ENCODE results near the gene CRIM1.

CRIM1 gene

DNA sequence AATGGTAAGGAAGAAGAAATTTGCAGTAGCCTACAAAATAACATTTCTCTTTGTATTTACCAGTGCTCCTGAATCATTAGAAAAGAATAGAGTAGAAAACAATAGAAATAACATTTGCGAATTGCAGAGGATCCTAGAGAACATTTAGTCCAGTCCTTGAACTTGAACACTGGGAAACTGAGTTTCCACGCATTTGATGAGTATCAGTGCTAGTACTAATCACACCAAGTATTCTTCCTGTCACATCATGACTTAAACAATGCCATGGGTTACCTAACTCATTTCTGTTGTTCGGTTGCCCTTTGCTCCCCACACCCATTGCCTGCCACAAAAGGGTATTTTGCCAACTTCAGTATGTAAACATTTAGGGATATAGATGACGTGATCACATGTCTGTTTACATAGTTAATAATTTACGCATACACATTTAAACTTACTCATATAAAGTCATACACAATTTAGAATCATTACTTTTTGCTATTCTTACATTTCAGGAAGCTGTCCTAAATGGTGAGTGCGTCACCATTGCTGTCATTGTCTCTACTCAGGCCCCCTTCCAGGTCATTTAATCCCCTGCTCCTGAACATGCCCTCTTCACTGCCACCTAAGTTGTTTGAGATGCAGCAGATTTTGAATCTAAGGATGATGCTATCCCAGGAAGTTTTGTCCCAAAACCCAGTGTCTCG, 42.3 kb downstream of the CRIM1 start:
- no peak for DNase-seq

- DNase-seq, result no peak
Measured at GRCh38 chr2:36399050-36399449, 43.5 kb downstream of the CRIM1 start.

- peak; percentile 32 to 50 for DNase-seq
Measured at GRCh38 chr2:36403675-36404230, 48.2 kb downstream of the CRIM1 start.

DNA sequence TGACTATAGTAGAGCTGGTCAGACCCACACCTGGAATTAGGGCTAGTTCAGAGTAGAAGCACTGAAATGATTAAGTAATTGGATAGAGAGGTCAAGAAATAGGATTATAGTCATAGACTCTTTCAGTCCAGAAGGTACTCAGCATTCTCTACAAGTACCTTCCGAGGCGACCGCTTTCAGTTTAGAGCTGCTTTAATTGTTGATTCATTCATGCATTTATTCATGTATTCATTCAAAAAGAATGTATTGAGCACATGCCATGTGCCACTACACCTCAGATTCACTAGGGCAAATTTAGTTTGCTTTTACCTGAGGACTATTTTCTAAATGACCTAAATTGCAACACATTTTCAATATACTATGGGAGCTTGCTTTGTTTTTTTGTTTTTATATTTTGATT, 48.7 kb downstream of the CRIM1 start:
- DNase-seq, result no peak

- no peak for DNase-seq
Measured at GRCh38 chr2:36404754-36405153, 49.2 kb downstream of the CRIM1 start.

GRCh38 chr2:36405183-36405582, 49.6 kb downstream of the CRIM1 start:
- no peak for DNase-seq

- DNase-seq, result no peak
Measured at GRCh38 chr2:36406296-36406695, 50.7 kb downstream of the CRIM1 start.

GRCh38 chr2:36407413-36407812, 51.8 kb downstream of the CRIM1 start:
- DNase-seq, result peak; percentile 25 to 26

GRCh38 chr2:36408198-36408703, 52.7 kb downstream of the CRIM1 start:
- peak; percentile 29 to 69 for DNase-seq

- DNase-seq, result no peak
Measured at GRCh38 chr2:36409335-36409734, 53.8 kb downstream of the CRIM1 start.

GRCh38 chr2:36409935-36410334, 54.4 kb downstream of the CRIM1 start:
- DNase-seq, result no peak

DNA sequence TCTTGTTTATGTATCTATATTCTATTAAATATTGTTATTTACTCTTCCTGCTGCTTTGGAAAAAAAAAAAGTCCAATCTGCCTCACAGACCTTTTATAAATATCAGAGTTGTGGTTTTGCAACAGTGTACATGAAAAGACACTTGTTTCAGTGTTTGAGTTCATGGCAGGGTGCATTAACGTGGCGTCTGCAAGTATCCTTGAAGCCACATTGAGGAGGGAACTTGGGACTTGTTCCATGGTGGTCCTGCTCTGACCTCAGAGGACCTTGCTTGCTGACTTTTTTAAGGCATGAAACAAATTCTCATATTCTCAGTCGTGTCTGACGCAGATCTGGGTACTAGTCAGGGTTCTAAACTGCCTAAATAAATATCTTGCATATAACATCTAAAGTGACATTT, 55.1 kb downstream of the CRIM1 start:
- DNase-seq, result no peak

DNA sequence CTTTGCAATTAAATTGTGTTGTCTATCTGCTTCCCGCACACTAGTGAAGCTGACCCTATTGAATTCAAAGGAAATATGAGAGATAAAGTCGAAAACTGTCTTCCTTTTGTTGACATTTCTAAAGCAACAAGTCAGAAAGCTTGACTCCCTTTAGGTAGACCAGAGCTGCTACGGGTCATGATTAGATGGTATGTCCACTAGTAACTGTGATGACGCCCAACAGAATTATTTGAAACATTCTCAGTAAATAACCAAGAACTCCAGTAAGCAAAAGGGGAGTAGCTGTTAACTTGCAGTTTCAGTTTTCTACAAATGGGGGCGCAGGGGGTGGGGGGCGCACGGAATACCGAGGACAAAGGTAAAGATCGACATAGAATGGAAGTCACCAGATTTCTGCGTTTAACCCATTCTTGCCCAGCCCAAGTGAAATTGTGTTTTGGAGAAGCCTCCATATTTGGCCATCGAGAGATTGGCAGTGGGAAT, 56.4 kb downstream of the CRIM1 start:
- no peak for DNase-seq

GRCh38 chr2:36413218-36413617, 57.6 kb downstream of the CRIM1 start:
- peak in 1 of 2 experiments; percentile 60 for DNase-seq

- DNase-seq, result no peak
Measured at GRCh38 chr2:36414307-36414706, 58.7 kb downstream of the CRIM1 start.

GRCh38 chr2:36415381-36416022, 59.9 kb downstream of the CRIM1 start:
- peak; percentile 12 to 35 for DNase-seq

GRCh38 chr2:36416370-36417165, 61.0 kb downstream of the CRIM1 start:
- peak; percentile 92 to 95 for DNase-seq

DNA sequence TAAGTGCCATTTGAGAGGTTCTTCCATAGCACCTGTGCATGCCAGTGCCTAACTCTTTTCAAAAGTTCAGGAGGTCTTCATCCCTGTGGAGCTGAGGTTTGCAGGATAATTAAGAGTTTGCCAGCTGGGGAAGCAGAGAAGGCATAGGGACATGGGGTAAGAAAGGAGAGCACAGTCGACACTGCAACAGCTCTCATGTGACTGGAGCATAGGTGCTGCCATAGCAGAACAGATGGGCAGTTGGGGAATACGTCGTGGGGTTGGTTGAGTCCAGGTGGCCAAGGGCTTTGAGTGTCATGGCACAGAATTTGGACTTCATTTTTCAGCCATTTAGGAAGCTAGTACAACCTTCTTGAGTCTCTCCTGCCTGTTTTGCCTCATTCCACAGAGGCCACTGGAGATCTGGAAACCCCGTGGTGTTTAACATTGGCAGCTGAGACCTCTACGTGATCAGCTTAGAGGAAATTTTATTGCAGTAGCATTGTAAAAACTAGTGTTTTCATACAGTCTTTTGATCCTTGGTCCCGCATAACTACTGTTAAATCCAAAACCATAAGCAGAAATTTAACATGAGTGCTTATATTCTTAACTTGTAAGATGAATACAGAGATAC, 65.1 kb downstream of the CRIM1 start:
- no peak for DNase-seq

DNA sequence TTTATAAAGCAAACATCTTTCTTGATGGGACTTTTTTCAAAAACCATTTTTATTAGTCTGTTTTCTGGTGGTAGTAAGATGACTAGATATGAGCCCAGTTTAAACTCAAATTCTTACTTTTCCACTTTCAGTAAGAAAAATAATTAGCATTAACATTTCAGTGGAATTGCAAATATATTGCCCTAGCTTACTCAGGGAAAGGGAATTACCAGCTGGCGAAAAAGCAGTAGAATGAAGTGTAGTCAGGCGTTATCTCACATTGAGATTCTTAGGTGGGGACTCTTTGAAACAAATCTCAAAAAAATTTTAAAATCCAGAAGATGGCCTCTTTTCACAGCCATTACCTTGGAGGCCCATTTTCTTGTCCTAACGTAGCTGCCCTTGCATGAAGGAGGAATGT, 65.8 kb downstream of the CRIM1 start:
- no peak for DNase-seq

DNA sequence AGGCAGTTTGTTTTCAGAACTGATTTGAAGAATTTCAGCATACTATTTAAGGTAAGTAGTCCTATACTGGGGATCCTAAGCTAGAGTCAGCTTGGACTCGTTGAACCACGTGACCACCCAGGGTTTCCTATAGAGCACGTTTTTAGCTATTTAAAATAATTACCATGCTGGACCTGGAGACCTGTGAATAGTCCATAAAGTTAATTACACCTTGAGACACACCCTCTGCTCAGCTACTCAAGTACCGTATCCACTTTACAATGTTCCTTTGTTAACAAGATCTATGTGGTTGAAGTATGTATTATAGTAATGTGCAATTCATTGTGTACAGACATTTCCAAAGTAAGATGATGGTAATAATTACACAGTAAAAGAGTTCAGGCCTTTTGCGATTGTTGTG, 67.6 kb downstream of the CRIM1 start:
- no peak for DNase-seq

GRCh38 chr2:36423619-36424120, 68.1 kb downstream of the CRIM1 start:
- no peak for DNase-seq

GRCh38 chr2:36425608-36426355, 70.2 kb downstream of the CRIM1 start:
- DNase-seq, result no peak
